HEK293 (cell line): ENCODE measurements around the gene ADAMTS9.

Experiments
- CTCF ChIA-PET: fragments of 350-600 bp; formaldehyde crosslinking; extraction: SDS; loops from one replicate; lab custom pipeline; 2021; ENCODE audit warnings: antibody characterized with exemption; lab: Yijun Ruan, JAX
- POLR2A ChIA-PET: fragments of 300-600 bp; formaldehyde crosslinking; extraction: SDS; loops from one replicate; lab custom pipeline; 2020; ENCODE audit warnings: antibody characterized with exemption, inconsistent platforms; lab: Yijun Ruan, JAX
- H3K27ac ChIP-seq: fragments of 200-500 bp; sonication (Bioruptor generic); 2 replicates; pipeline ENCODE4 v1.5.1; 2014; ENCODE audit warnings: low read depth, low read length, control low read depth, inconsistent platforms; ENCODE audit errors: extremely low read depth
- H3K36me3 ChIP-seq, 2 experiments: fragments of 200-500 bp in 1 of 2; sonication (Bioruptor generic) in 1 of 2; 1 replicate in 1 of 2; 2 replicates in 1 of 2; pipeline ENCODE4 v1.5.1; 2014 to 2017; ENCODE audit warnings: inconsistent platforms in 2 of 2, low read length in 2 of 2; ENCODE audit not compliant: control insufficient read depth in 2 of 2, insufficient read depth in 1 of 2
- H3K4me1 ChIP-seq: fragments of 200-500 bp; sonication (Bioruptor generic); 2 replicates; pipeline ENCODE4 v1.5.1; 2014; ENCODE audit warnings: mild to moderate bottlenecking, low read length, inconsistent platforms; ENCODE audit not compliant: control insufficient read depth, insufficient read depth
- H3K4me3 ChIP-seq: 2 replicates; pipeline ENCODE4 v1.5.1; 2011; ENCODE audit warnings: low read depth, mild to moderate bottlenecking, control low read depth, low read length, moderate library complexity
- H3K9me3 ChIP-seq: fragments of 200-500 bp; sonication (Bioruptor generic); 2 replicates; pipeline ENCODE4 v1.5.1; 2014; ENCODE audit warnings: low read depth, low read length, inconsistent platforms; ENCODE audit not compliant: control insufficient read depth, insufficient read depth
- BCL6B ChIP-seq: fragments of 450-650 bp; formaldehyde crosslinking; IDR thresholded peaks from 2 replicates; pipeline ENCODE4 v1.5.1; 2017; ENCODE audit warnings: missing biosample characterization, missing genetic modification characterization
- KLF10 ChIP-seq: fragments of 450-650 bp; IDR thresholded peaks from 2 replicates; pipeline ENCODE4 v1.5.1; 2018; ENCODE audit warnings: missing biosample characterization, mild to moderate bottlenecking, missing genetic modification characterization
- MEIS1 ChIP-seq: sonication (generic); formaldehyde crosslinking; IDR thresholded peaks from 2 replicates; pipeline ENCODE4 v1.8.1; 2022; ENCODE audit warnings: missing genetic modification reagents, mild to moderate bottlenecking, borderline replicate concordance
- SP2 ChIP-seq: fragments of 450-650 bp; formaldehyde crosslinking; IDR thresholded peaks from 2 replicates; pipeline ENCODE4 v1.5.1; 2016; ENCODE audit warnings: missing biosample characterization, missing genetic modification characterization
- TRIM28 ChIP-seq: IDR thresholded peaks from 2 replicates; pipeline ENCODE4 v1.6.1; 2011; ENCODE audit warnings: low read length, control low read depth, borderline replicate concordance
- ZNF132 ChIP-seq: fragments of 450-650 bp; formaldehyde crosslinking; IDR thresholded peaks from 2 replicates; pipeline ENCODE4 v1.5.1; 2017; ENCODE audit warnings: missing biosample characterization, missing genetic modification characterization, borderline replicate concordance
- ZNF221 ChIP-seq: fragments of 450-650 bp; formaldehyde crosslinking; IDR thresholded peaks from 2 replicates; pipeline ENCODE4 v1.5.1; 2017; ENCODE audit warnings: missing biosample characterization, missing genetic modification characterization, borderline replicate concordance
- ZNF274 ChIP-seq, 2 experiments: fragments of 200-500 bp in 1 of 2; fragments of 450-650 bp in 1 of 2; sonication (Bioruptor generic) in 1 of 2; formaldehyde crosslinking in 1 of 2; IDR thresholded peaks; 2 replicates each; pipeline versions ENCODE4 v1.5.1 to v1.6.1; 2014 to 2016; ENCODE audit warnings: borderline replicate concordance in 1 of 2, inconsistent platforms in 1 of 2, low read length in 1 of 2, missing biosample characterization in 1 of 2, missing genetic modification characterization in 1 of 2
- ZNF280C ChIP-seq: fragments of 450-650 bp; formaldehyde crosslinking; IDR thresholded peaks from 2 replicates; pipeline ENCODE4 v1.5.1; 2016; ENCODE audit warnings: missing biosample characterization, missing genetic modification characterization
- ZNF302 ChIP-seq: fragments of 450-650 bp; formaldehyde crosslinking; IDR thresholded peaks from 2 replicates; pipeline ENCODE4 v1.5.1; 2016; ENCODE audit warnings: missing biosample characterization, missing genetic modification characterization, low read depth
- ZNF350 ChIP-seq: fragments of 450-650 bp; formaldehyde crosslinking; IDR thresholded peaks from 2 replicates; pipeline ENCODE4 v1.5.0; 2017; ENCODE audit warnings: missing biosample characterization, mild to moderate bottlenecking, missing genetic modification characterization
- ZNF37A ChIP-seq: fragments of 450-650 bp; IDR thresholded peaks from 2 replicates; pipeline ENCODE4 v1.5.1; 2018; ENCODE audit warnings: missing biosample characterization, missing genetic modification characterization
- ZNF404 ChIP-seq: fragments of 450-650 bp; formaldehyde crosslinking; IDR thresholded peaks from 2 replicates; pipeline ENCODE4 v1.5.1; 2017; ENCODE audit warnings: missing biosample characterization, missing genetic modification characterization
- ZNF501 ChIP-seq: fragments of 450-650 bp; formaldehyde crosslinking; IDR thresholded peaks from 2 replicates; pipeline ENCODE4 v1.5.1; 2016; ENCODE audit warnings: missing biosample characterization, missing genetic modification characterization
- ZNF561 ChIP-seq: fragments of 450-650 bp; IDR thresholded peaks from 2 replicates; pipeline ENCODE4 v1.5.1; 2018; ENCODE audit warnings: missing biosample characterization, missing genetic modification characterization, borderline replicate concordance
- ZNF830 ChIP-seq: fragments of 450-650 bp; IDR thresholded peaks from 2 replicates; pipeline ENCODE4 v1.5.0; 2018; ENCODE audit warnings: missing biosample characterization, missing genetic modification characterization, low read depth, mild to moderate bottlenecking, moderate library complexity
- TF ChIP-seq, protein P1 (sequence below): fragments of 450-650 bp; formaldehyde crosslinking; IDR thresholded peaks from 2 replicates; pipeline ENCODE4 v1.5.1; 2016; ENCODE audit warnings: missing biosample characterization, missing genetic modification characterization, borderline replicate concordance
- TF ChIP-seq, protein P2 (sequence below): fragments of 450-650 bp; formaldehyde crosslinking; IDR thresholded peaks from 2 replicates; pipeline ENCODE4 v1.5.1; 2016; ENCODE audit warnings: missing biosample characterization, missing genetic modification characterization

ADAMTS9 gene

DNA sequence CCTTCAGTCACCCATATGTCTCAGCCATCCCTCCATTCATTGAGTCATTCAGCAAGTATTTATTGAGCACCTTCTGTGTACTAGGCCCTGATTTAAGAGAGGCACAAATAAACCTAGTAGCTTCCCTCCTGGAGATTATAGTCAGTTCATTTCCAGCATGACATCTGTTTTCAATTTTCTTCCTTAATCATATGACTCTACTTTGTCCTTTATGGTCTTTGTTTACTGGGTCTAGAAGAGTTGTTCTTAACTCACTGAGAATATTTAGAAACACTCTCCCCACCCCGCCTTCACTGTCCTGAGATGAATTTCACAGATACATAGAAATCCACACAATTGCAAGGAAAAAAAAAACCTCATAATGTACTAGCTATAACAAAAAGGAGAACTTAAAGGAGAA is 44.8 kb upstream of the ADAMTS9 start:
- no peaks in the 10 kb centered on the region for H3K9me3 ChIP-seq
- no peak for TF ChIP-seq ZNF404 (tag by site-specific recombination)
- no peak for TF ChIP-seq TRIM28
- no peak for TF ChIP-seq ZNF501 (tag by site-specific recombination)
- TF ChIP-seq, protein P1, sequence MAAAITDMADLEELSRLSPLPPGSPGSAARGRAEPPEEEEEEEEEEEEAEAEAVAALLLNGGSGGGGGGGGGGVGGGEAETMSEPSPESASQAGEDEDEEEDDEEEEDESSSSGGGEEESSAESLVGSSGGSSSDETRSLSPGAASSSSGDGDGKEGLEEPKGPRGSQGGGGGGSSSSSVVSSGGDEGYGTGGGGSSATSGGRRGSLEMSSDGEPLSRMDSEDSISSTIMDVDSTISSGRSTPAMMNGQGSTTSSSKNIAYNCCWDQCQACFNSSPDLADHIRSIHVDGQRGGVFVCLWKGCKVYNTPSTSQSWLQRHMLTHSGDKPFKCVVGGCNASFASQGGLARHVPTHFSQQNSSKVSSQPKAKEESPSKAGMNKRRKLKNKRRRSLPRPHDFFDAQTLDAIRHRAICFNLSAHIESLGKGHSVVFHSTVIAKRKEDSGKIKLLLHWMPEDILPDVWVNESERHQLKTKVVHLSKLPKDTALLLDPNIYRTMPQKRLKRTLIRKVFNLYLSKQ (tag by site-specific recombination): no peak
- no peak for TF ChIP-seq MEIS1
- TF ChIP-seq ZNF132 (tag by site-specific recombination): no peak
- no peak for TF ChIP-seq ZNF302 (tag by site-specific recombination)
- TF ChIP-seq ZNF561 (tag by site-specific recombination): no peak
- TF ChIP-seq, all 188 proteins: peak for 0
- ChIA-PET CTCF (no interaction called here), POLR2A (no interaction called here)
- H3K4me1 ChIP-seq: no peaks in the 10 kb centered on the region
- no peak overlapping the region for H3K27ac ChIP-seq
- H3K36me3 ChIP-seq: no peaks in the 10 kb centered on the region
- H3K4me3 ChIP-seq: no peak overlapping the region

GRCh38 chr3:64730681-64731080 is 42.9 kb upstream of the ADAMTS9 start:
- CTCF ChIA-PET: interaction anchor here (1.4 kb wide), 1 partner anchor 12 kb away, joined by 4 read pairs; no protein-coding TSS in a partner anchor
- Histone ChIP-seq H3K9me3 (no peaks in the 10 kb centered on the region), H3K4me1 (no peaks in the 10 kb centered on the region), H3K36me3 (no peaks in the 10 kb centered on the region), H3K27ac (no peak overlapping the region), H3K4me3 (no peak overlapping the region)
- TF ChIP-seq ZNF221 (no peak), BCL6B (peak; percentile 94)
- POLR2A ChIA-PET: interaction anchor here (0.6 kb wide), 1 partner anchor 12 kb away, joined by 5 read pairs; no protein-coding TSS in a partner anchor

DNA sequence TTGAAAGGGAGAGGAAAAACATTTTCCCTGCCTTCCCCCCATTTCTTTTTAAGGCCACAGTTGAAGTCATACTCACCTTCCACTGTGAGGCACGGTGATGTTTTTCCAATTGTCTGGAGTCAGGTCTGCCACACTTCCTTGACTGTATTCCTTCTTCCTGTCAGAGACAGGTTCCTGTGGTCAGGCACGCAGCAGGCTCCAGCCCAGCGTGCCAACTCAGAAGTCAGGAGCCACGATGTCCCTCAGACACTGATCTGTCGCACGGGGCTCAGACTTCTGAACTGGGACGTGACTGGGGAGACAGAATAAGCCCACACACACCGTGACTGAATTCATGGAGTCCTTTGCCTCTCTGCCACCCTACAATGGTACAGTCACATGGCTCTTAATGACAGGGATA is 41.2 kb upstream of the ADAMTS9 start:
- ChIA-PET CTCF (no interaction called here), POLR2A (no interaction called here)
- H3K9me3 ChIP-seq: no peaks in the 10 kb centered on the region
- no peak overlapping the region for H3K27ac ChIP-seq
- no peaks in the 10 kb centered on the region for H3K4me1 ChIP-seq
- TF ChIP-seq ZNF830 (tag by site-specific recombination) (no peak), ZNF350 (tag by site-specific recombination) (no peak), ZNF274 (IDR thresholded peaks at IDR 0.05; ENCODE audit: low read length) (no peak), ZNF274 (tag by site-specific recombination; IDR thresholded peaks at IDR 0.05; ENCODE audit: borderline replicate concordance) (no peak), ZNF280C (tag by site-specific recombination) (no peak), KLF10 (tag by site-specific recombination) (no peak), SP2 (no peak), ZNF37A (tag by site-specific recombination) (no peak), BCL6B (no peak)
- TF ChIP-seq, protein P2, sequence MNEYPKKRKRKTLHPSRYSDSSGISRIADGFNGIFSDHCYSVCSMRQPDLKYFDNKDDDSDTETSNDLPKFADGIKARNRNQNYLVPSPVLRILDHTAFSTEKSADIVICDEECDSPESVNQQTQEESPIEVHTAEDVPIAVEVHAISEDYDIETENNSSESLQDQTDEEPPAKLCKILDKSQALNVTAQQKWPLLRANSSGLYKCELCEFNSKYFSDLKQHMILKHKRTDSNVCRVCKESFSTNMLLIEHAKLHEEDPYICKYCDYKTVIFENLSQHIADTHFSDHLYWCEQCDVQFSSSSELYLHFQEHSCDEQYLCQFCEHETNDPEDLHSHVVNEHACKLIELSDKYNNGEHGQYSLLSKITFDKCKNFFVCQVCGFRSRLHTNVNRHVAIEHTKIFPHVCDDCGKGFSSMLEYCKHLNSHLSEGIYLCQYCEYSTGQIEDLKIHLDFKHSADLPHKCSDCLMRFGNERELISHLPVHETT (tag by site-specific recombination): no peak
- no peaks in the 10 kb centered on the region for H3K36me3 ChIP-seq
- H3K4me3 ChIP-seq: no peak overlapping the region
